Upper lobe of right lung (tissue), 1 donor: Measurements from ENCODE around the gene NUDT8. TPM values are rescaled to one million over a fixed set of nuclear protein-coding genes. Genes with fewer than 3 reads are reported as not detected.

Source experiments
- ATAC-seq: fragments of 200-7000 bp; cut with Tn5 transposase; one replicate; pipeline ENCODE4 v1.9.1; 2020; ENCODE audit warnings: mild to moderate bottlenecking, moderate library complexity
- DNase-seq: peaks from one replicate; pipeline ENCODE4 v3.0.0-alpha.2; 2020
- H3K27ac ChIP-seq: fragments of 200-600 bp; one replicate; pipeline ENCODE4 v1.8.0; 2022
- H3K27me3 ChIP-seq: fragments of 200-600 bp; one replicate; pipeline ENCODE4 v1.8.0; 2022; ENCODE audit warnings: mild to moderate bottlenecking
- H3K36me3 ChIP-seq: fragments of 200-600 bp; one replicate; pipeline ENCODE4 v1.8.0; 2022
- H3K4me1 ChIP-seq: fragments of 200-600 bp; one replicate; pipeline ENCODE4 v1.8.0; 2022
- H3K4me3 ChIP-seq: fragments of 200-600 bp; one replicate; pipeline ENCODE4 v1.8.0; 2022; ENCODE audit warnings: mild to moderate bottlenecking
- H3K9me3 ChIP-seq: fragments of 200-600 bp; one replicate; pipeline ENCODE4 v1.8.0; 2022
- intact Hi-C: fragments of 100-400 bp; cut with DNase I; formaldehyde crosslinking; loops from one replicate; pipeline ENCODE4 v1.11.0; 2022
- long read RNA-seq: library from polyadenylated mRNA; unstranded; transcript quantifications from one replicate; pipeline ENCODE4 v2.0.0, GENCODE V29; 2021
- total RNA-seq: library from RNA; stranded (reverse); fragmentation: NEBNext Ultra II Directional; extraction: Animal tissue kit (Norgen Biotek cat#: 25700); gene quantifications from one replicate; pipeline ENCODE4 v1.2.1, GENCODE V29; 2021
- TF ChIP-seq, protein P1 (sequence below): fragments of 200-600 bp; IDR thresholded peaks from one replicate; pipeline ENCODE4 v1.8.0; 2022; ENCODE audit warnings: antibody characterized with exemption
- donor health status: DM: no; HTN: yes; CAD: no; lungs with severe emphysema.

Gene NUDT8
- 12.2 TPM for total RNA-seq
- long read RNA-seq, transcript NUDT8-201 (3 exons, 809 nt) = major isoform, 5 of 11 reads
- long read RNA-seq, partial matches to known transcripts = 2 of 11 reads
- long read RNA-seq, other reads (novel, unspliced or antisense) = 1 of 11 reads

DNA sequence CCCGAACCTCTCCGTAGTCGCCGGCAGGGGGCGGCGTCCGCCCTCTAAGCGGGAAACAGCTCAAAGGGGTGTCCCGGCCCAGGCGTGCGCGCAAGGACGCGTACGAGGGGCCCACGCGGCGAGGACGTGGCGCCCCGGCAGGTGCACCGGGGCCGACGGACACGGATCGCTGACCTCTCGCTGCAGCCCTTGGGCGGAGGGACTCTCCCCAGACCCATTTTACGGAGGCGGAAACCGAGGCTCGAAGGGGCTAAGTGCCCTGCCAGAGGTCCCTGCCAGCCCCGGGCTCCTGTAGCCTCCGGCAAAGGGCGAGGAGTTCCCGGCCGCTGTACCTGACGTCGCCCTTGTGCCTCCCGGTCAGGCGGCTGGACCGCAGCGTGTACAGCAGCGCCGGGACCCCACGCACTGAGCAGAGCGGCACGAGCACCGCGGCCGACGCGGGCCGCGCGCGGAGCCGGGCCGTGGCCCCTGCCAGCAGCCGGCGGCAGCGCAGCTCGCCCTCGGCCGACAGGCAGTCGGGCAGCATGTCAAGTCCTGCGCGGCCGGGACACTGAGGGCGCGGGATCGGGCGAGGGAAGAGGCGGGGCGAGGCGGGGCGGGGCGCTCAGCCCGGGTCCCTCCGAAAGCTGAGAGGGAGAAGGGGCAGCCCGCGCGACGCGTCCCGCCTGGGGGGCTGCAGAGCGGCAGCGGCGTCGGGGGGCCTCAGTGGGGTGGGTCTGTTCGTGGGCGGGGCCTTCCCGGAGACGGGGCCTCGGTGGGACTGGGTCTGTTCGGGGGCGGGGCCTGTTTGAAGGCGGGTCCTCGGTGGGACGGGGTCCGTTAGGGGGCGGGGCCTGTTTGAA lies at the start of gene NUDT8:
TSS of gene NUDT8 (minus strand) at position 552 of the 842 bp plus-strand sequence. CDS start at position 526, 26 bp downstream.
- Histone ChIP-seq H3K4me1 (peaks cover 6% of the 10 kb centered on the region), H3K36me3 (no peaks in the 10 kb centered on the region), H3K27me3 (no peaks in the 10 kb centered on the region), H3K9me3 (no peaks in the 10 kb centered on the region), H3K4me3 (peak within 1 kb of the TSS; percentile 75), H3K27ac (peak within 1 kb of the TSS; percentile 85)
- TF ChIP-seq, protein P1, sequence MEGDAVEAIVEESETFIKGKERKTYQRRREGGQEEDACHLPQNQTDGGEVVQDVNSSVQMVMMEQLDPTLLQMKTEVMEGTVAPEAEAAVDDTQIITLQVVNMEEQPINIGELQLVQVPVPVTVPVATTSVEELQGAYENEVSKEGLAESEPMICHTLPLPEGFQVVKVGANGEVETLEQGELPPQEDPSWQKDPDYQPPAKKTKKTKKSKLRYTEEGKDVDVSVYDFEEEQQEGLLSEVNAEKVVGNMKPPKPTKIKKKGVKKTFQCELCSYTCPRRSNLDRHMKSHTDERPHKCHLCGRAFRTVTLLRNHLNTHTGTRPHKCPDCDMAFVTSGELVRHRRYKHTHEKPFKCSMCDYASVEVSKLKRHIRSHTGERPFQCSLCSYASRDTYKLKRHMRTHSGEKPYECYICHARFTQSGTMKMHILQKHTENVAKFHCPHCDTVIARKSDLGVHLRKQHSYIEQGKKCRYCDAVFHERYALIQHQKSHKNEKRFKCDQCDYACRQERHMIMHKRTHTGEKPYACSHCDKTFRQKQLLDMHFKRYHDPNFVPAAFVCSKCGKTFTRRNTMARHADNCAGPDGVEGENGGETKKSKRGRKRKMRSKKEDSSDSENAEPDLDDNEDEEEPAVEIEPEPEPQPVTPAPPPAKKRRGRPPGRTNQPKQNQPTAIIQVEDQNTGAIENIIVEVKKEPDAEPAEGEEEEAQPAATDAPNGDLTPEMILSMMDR = peak; percentile 91
- intact Hi-C loops = loop anchor here (5.0 kb wide), 1 partner anchor 53 kb away; no protein-coding TSS in a partner anchor
- peak; percentile 71 for ATAC-seq
- DNase-seq = peak; percentile 93

DNA sequence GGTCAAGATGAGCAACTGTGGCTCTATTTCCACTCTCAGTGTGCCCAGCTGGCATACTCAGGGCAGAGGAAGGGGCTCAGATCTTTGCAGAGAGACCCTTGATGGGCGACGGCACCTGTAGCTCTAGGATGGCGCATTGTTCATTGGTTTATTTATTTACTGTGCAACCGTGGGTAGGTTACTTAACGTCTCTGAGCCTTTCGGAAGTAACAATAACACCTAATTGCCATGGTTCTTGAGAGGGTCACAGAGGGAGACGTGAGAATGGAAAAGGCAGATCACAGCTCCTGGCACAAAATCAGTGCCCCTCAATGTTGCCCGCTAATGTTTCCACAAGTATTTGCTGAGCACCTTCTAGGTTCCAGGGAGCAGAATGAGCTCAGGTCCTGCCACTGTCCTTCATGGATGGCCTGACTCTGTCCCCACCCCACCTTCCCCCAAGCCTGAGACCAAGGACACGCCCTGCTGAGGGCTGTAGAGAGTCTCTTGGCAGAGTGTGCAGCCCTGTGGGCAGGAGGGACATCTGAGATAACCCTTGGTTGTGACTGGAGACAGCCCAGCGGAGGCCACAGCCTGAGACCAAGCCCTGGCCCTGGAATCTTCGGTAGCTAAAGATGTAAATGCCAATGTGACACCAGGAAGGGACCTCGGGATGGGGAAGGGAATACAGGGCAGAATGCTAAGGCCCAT lies 45.5 kb upstream of the NUDT8 start:
- no peak for ATAC-seq
- intact Hi-C loops = no loop called here
- peaks cover 5% of the 10 kb centered on the region for H3K27me3 ChIP-seq
- TF ChIP-seq, protein P1 = no peak
- H3K9me3 ChIP-seq = no peaks in the 10 kb centered on the region
- H3K4me3 ChIP-seq = no peak overlapping the region
- no peaks in the 10 kb centered on the region for H3K36me3 ChIP-seq
- DNase-seq = peak; percentile 52
- H3K27ac ChIP-seq = no peak overlapping the region
- H3K4me1 ChIP-seq = no peaks in the 10 kb centered on the region

- Histone ChIP-seq H3K27me3 (peaks cover 5% of the 10 kb centered on the region), H3K9me3 (no peaks in the 10 kb centered on the region), H3K4me3 (no peak within 1 kb of the TSS), H3K4me1 (no peaks in the 10 kb centered on the region), H3K36me3 (no peaks in the 10 kb centered on the region), H3K27ac (no peak within 1 kb of the TSS)
- DNase-seq (peak; percentile 76), ATAC-seq (peak; percentile 93)
- TF ChIP-seq, protein P1 = no peak
- intact Hi-C loops = no loop called here
Measured at GRCh38 chr11:67674442-67674871, 44.7 kb upstream of the NUDT8 start, which contains the start of gene ALDH3B2. ALDH3B2 (minus strand) TSS chr11:67674623; CDS start chr11:67666935, 7,688 bp downstream.

GRCh38 chr11:67673902-67674301 lies 44.2 kb upstream of the NUDT8 start:
- H3K9me3 ChIP-seq = no peaks in the 10 kb centered on the region
- intact Hi-C loops = no loop called here
- DNase-seq = peak; percentile 42
- no peak for ATAC-seq
- TF ChIP-seq, protein P1 = no peak
- no peaks in the 10 kb centered on the region for H3K4me1 ChIP-seq
- no peak overlapping the region for H3K4me3 ChIP-seq
- H3K27ac ChIP-seq = no peak overlapping the region
- H3K27me3 ChIP-seq = peaks cover 5% of the 10 kb centered on the region
- H3K36me3 ChIP-seq = no peaks in the 10 kb centered on the region

- no peak overlapping the region for H3K4me3 ChIP-seq
Measured at GRCh38 chr11:67673358-67673757, 43.6 kb upstream of the NUDT8 start.

More at GRCh38 chr11:67673358-67673757, 43.6 kb upstream of the NUDT8 start:
- Histone ChIP-seq H3K9me3 (no peaks in the 10 kb centered on the region), H3K4me1 (no peaks in the 10 kb centered on the region), H3K27me3 (peaks cover 5% of the 10 kb centered on the region), H3K27ac (no peak overlapping the region), H3K36me3 (no peaks in the 10 kb centered on the region)
- no peak for ATAC-seq
- intact Hi-C loops = no loop called here
- TF ChIP-seq, protein P1 = no peak
- DNase-seq = peak; percentile 39
